Small intestine (tissue), 7 donors: ENCODE data around the gene MX2. TPM values are rescaled to one million over a fixed set of nuclear protein-coding genes. Genes with fewer than 3 reads are reported as not detected.

Experiments used
- DNase-seq, 2 donors: peaks; one replicate each; pipeline versions ENCODE4 v3.0.0 to v3.0.0-alpha.2; 2013
- FAIRE-seq: peaks from 2 replicates; lab custom pipeline; 2012; peaks lifted over from hg19 to GRCh38; lab: Jason Lieb, UNC
- H3K27ac ChIP-seq, 3 donors: one replicate each; pipeline ENCODE4 v1.5.1; 2013; ENCODE audit warnings: low read length in 2 of 3, mild to moderate bottlenecking in 2 of 3, control low read depth in 1 of 3, inconsistent platforms in 1 of 3, low read depth in 1 of 3, moderate library complexity in 1 of 3
- H3K27me3 ChIP-seq, 3 donors: one replicate each; pipeline ENCODE4 v1.6.1; 2013; ENCODE audit warnings: low read length in 3 of 3, inconsistent platforms in 1 of 3; ENCODE audit not compliant: control insufficient read depth in 3 of 3, insufficient read depth in 3 of 3
- H3K36me3 ChIP-seq, 3 donors: one replicate each; pipeline ENCODE4 v1.6.1; 2013; ENCODE audit warnings: low read length in 3 of 3, inconsistent platforms in 1 of 3, low read depth in 1 of 3, mild to moderate bottlenecking in 1 of 3, moderate library complexity in 1 of 3; ENCODE audit not compliant: control insufficient read depth in 3 of 3, insufficient read depth in 2 of 3
- H3K4me1 ChIP-seq, 3 donors: one replicate each; pipeline ENCODE4 v1.6.1; 2013; ENCODE audit warnings: low read length in 2 of 3, inconsistent platforms in 1 of 3, low read depth in 1 of 3, mild to moderate bottlenecking in 1 of 3, moderate library complexity in 1 of 3; ENCODE audit not compliant: control insufficient read depth in 3 of 3, insufficient read depth in 2 of 3
- H3K4me3 ChIP-seq, 3 donors: one replicate each; pipeline ENCODE4 v1.5.1; 2013; ENCODE audit warnings: low read length in 3 of 3, control low read depth in 1 of 3, inconsistent platforms in 1 of 3, low read depth in 1 of 3, mild to moderate bottlenecking in 1 of 3, moderate library complexity in 1 of 3
- H3K9me3 ChIP-seq, 2 donors: one replicate each; pipeline ENCODE4 v1.6.1; 2013; ENCODE audit warnings: low read depth in 1 of 2, low read length in 1 of 2; ENCODE audit not compliant: control insufficient read depth in 2 of 2, insufficient read depth in 1 of 2
- WGBS, 3 donors: extraction: QIAGEN DNeasy Blood & Tissue Kit; methylation state at CpG; one replicate each; pipeline ENCODE4 v1.1.7; 2013; 5-methylcytosine and 5-hydroxymethylcytosine counted together
- polyA plus RNA-seq, 4 donors: library from polyadenylated mRNA; stranded (reverse) in 3 of 4; unstranded in 1 of 4; fragments of 200-250 nt in 3 of 4; fragments of 120-200 nt in 1 of 4; gene quantifications; one replicate each; pipeline versions ENCODE4 v1.2.1 to v1.2.3, GENCODE V29; 2013
- donor health status: healthy with polysubstance abuse.
- donor health status: control.
- donor health status: control.
- donor health status: Bipolar disorder and iron deficiency.
- donor health status: healthy.

MX2 gene
- polyA plus RNA-seq, 4 donors: 2.9 to 9.1 (median 5.0) TPM

DNA sequence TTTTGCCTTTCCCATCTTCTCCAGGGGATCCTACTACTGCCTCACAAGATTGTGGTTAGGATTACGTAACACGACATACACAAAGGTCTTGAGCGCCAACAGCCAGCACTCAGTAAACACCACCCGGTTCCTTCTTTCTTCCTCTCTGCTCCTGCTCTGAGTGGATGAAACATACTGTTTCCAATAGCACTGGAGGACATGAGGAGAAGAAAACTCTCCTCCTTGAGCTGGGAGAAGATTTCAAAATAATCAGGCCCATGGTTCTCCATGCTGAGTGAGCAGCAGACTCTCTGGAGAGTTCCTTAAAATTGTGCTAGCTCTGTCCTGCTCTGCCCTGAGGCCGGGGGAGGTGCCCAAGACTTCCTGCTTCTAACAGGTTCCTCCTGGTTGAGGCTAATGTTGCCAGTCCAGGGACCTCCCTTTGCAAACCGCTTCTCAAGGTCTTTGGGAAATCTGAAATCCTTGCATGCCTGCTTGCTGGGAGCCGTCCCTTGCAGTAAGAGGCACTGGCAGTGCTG is 34.8 kb downstream of the MX2 start:
- no peak overlapping the region for H3K4me3 ChIP-seq
- H3K36me3 ChIP-seq: peaks cover 0 to 2% (median 0%) of the 10 kb centered on the region in 3 donors
- WGBS, 3 donors: 63 to 76% (median 67%) methylated on average over 7 of the region's 7 CpGs
- no peaks in the 10 kb centered on the region for H3K9me3 ChIP-seq
- FAIRE-seq (no peak), DNase-seq (peak in 1 of 2 donors; percentile 28)
- no peaks in the 10 kb centered on the region for H3K4me1 ChIP-seq
- no peak overlapping the region for H3K27ac ChIP-seq
- no peaks in the 10 kb centered on the region for H3K27me3 ChIP-seq

DNA sequence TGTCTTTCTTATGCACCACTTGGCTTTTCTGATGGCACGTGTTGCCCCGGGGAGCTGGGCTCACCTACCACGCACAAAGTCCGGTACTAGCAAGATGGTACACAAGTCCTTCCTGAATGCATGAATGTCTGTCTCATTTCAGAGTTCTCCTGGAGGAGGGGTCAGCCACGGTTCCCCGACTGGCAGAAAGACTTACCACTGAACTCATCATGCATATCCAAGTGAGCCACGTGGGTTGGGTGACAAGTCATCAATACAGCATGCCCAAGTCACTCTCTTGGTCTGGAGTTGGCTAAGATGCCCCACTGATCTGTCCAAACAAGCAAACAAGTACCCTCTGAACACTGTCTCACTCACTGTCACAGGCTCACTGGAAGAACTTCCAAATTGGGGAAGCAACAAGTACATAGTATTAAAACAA is 35.7 kb downstream of the MX2 start:
- no peaks in the 10 kb centered on the region for H3K27me3 ChIP-seq
- DNase-seq: no peak
- WGBS, 3 donors: 90 to 92% (median 92%) methylated on average over 7 of the region's 7 CpGs
- H3K36me3 ChIP-seq: peaks cover 0 to 2% (median 0%) of the 10 kb centered on the region in 3 donors
- no peak overlapping the region for H3K4me3 ChIP-seq
- H3K4me1 ChIP-seq: no peaks in the 10 kb centered on the region
- H3K9me3 ChIP-seq: no peaks in the 10 kb centered on the region
- no peak for FAIRE-seq
- no peak overlapping the region for H3K27ac ChIP-seq

DNA sequence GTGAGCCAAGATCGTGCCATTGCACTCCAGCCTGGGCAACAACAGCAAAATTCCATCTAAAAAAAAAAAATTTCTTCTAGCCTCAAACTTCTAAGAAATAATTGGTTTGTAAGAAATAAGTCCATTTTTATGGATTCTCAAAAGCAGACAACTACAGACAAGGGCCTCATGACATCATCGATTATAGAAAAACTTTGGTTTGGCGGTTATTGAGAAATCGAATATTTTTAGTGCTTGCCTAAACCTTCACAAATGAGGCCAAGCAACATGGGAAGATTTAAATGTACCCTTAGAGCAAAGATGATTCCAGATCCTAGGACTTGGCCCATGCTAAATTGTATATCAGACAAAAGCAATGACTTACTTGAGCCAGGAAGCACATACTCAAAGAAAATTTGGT is 36.4 kb downstream of the MX2 start:
- Histone ChIP-seq H3K4me3 (no peak overlapping the region), H3K36me3 (peaks cover 0 to 2% (median 0%) of the 10 kb centered on the region in 3 donors), H3K27me3 (no peaks in the 10 kb centered on the region), H3K9me3 (no peaks in the 10 kb centered on the region), H3K4me1 (no peaks in the 10 kb centered on the region), H3K27ac (no peak overlapping the region)
- 93 to 96% (median 93%) methylated on average over 4 of the region's 4 CpGs for WGBS, 3 donors
- DNase-seq (no peak), FAIRE-seq (no peak)

DNA sequence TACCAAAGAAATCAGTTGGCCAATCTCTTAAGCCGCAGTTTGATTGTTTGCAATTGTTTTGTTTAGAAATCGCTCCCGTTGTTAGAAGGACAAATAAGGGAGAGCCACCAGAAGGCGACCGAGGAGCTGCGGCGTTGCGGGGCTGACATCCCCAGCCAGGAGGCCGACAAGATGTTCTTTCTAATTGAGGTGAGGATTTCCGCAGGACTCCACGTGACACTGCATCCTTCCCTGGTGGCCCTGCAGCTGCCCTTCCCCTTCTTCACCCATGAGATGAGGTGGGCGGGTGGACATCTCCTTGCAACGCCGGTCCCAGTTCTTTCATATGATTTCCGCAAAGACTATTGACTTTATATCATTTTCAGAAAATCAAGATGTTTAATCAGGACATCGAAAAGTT is 37.0 kb downstream of the MX2 start:
- 96 to 97% (median 96%) methylated on average over 16 of the region's 16 CpGs for WGBS, 3 donors
- H3K4me1 ChIP-seq: no peaks in the 10 kb centered on the region
- H3K36me3 ChIP-seq: peaks cover 0 to 2% (median 0%) of the 10 kb centered on the region in 3 donors
- H3K4me3 ChIP-seq: no peak overlapping the region
- no peaks in the 10 kb centered on the region for H3K9me3 ChIP-seq
- FAIRE-seq (no peak), DNase-seq (no peak)
- no peaks in the 10 kb centered on the region for H3K27me3 ChIP-seq
- H3K27ac ChIP-seq: no peak overlapping the region

DNA sequence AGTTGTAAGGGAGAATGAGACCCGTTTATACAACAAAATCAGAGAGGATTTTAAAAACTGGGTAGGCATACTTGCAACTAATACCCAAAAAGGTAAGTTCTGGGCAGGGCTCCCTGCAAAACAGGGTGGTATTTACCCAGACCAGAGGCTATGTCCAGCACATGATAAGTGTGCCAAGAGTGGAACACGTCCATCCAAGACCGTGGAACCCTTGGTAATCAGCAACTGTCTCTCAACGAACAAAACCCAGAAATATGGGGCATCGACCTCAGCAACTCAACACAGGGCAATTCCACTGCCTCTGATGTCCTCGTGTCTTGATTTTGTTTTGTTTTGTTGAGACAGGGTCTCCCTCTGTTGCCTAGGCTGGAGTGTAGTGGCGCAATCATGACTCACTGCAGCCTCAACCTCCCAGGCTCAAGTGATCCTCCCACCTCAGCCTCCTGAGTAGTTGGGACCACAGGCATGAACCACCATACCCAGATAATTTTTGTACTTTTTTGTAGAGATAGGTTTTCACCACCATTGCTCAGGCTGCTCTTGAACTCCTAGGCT is 37.5 kb downstream of the MX2 start:
- no peak overlapping the region for H3K4me3 ChIP-seq
- no peaks in the 10 kb centered on the region for H3K4me1 ChIP-seq
- no peaks in the 10 kb centered on the region for H3K27me3 ChIP-seq
- H3K36me3 ChIP-seq: peaks cover 0 to 2% (median 0%) of the 10 kb centered on the region in 3 donors
- no peak overlapping the region for H3K27ac ChIP-seq
- WGBS, 3 donors: 83 to 94% (median 93%) methylated on average over 7 of the region's 7 CpGs
- H3K9me3 ChIP-seq: no peaks in the 10 kb centered on the region
- DNase-seq (no peak), FAIRE-seq (no peak)

DNA sequence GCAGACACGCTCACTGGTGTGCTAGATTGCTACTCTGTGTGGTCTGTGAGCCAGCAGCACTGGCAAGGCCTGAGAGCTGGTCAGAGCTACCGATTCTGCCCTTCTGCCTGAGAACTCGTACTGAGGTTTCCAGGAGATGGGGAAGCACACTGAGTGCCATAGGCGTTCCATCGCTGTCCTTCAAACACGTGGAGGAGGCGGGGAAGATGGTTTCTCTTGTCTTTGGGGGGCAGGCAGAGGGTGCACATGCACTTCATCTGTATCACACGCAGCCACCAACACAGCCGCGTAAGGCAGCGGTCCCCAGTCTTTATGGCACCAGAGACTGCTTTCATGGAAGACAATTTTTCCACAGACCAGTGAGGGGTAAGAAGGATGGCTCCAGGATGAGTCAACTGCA is 40.4 kb downstream of the MX2 start:
- H3K9me3 ChIP-seq: no peaks in the 10 kb centered on the region
- FAIRE-seq (no peak), DNase-seq (no peak)
- no peak overlapping the region for H3K4me3 ChIP-seq
- no peak overlapping the region for H3K27ac ChIP-seq
- peaks cover 0 to 4% (median 0%) of the 10 kb centered on the region in 3 donors for H3K36me3 ChIP-seq
- 93 to 94% (median 93%) methylated on average over 11 of the region's 11 CpGs for WGBS, 3 donors
- H3K27me3 ChIP-seq: peaks cover 0 to under 1% (median 0%) of the 10 kb centered on the region in 3 donors
- no peaks in the 10 kb centered on the region for H3K4me1 ChIP-seq

DNA sequence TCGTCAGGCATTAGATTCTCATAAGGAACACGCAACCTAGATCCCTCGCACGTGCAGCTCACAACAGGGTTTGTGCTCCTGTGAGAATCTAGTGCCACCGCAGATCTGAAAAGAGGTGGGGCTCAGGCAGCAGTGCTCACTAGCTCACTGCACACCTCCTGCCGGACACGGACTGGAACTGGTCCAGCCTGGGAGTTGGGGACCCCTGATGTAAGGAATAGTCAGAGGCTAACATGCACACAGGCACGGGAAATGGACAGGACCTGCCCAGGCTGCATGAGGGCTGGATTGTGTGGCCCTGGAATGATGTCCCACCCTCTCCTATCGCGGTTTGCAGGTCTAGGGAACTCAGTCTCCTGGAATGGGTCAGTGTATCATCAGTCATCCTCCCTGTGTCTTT is 41.0 kb downstream of the MX2 start:
- no peak for FAIRE-seq
- no peak for DNase-seq
- Histone ChIP-seq H3K9me3 (no peaks in the 10 kb centered on the region), H3K36me3 (peaks cover 0 to 7% (median 0%) of the 10 kb centered on the region in 3 donors), H3K4me3 (no peak overlapping the region), H3K27me3 (peaks cover 0 to 4% (median 0%) of the 10 kb centered on the region in 3 donors), H3K4me1 (no peaks in the 10 kb centered on the region), H3K27ac (no peak overlapping the region)
- WGBS, 3 donors: 94 to 95% (median 94%) methylated on average over 10 of the region's 10 CpGs

DNA sequence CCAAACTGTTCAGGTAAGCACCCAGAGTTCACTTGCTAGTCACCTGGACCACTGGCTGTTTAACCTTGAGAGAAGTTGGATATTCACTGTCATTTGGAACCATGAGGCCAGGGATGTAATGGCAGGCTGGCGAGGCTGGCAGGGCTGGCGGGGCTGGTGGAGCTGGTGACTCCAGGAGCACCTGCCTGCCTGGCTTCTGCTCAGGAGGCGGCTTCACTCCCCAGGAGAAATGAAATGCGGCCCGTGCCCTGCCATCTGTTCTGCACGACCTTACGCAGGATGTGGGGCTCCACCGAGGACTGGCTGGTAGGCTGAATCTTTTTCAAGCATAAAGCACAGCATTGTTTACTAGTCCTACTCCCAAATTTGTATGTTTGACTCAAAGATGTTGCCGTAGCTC is 41.5 kb downstream of the MX2 start:
- Histone ChIP-seq H3K4me3 (no peak overlapping the region), H3K36me3 (peaks cover 0 to 8% (median 4%) of the 10 kb centered on the region in 3 donors), H3K9me3 (no peaks in the 10 kb centered on the region), H3K27me3 (peaks cover 0 to 4% (median 0%) of the 10 kb centered on the region in 3 donors), H3K27ac (no peak overlapping the region), H3K4me1 (no peaks in the 10 kb centered on the region)
- 92 to 99% (median 97%) methylated on average over 9 of the region's 9 CpGs for WGBS, 3 donors
- no peak for DNase-seq
- FAIRE-seq: no peak
